Natural killer cell (primary cell): ENCODE results near the gene ZNF418. TPM values are rescaled to one million over a fixed set of nuclear protein-coding genes. Genes with fewer than 3 reads are reported as not detected.
"Not testable (repeated sequence)": the region's sequence is repeated elsewhere in the genome, so short reads cannot be mapped to it uniquely, and the experiment has no call there.

Experiments used
- ATAC-seq, 3 donors: fragments of 150-1000 bp in 2 of 3; fragments of 200-7000 bp in 1 of 3; cut with Tn5 transposase; 1 replicate in 1 of 3; 2 replicates in 2 of 3; pipeline ENCODE4 v1.10.0; 2021; ENCODE audit warnings: mild to moderate bottlenecking in 2 of 3, moderate library complexity in 2 of 3
- DNase-seq, 2 donors: peaks; one replicate each; pipeline versions ENCODE4 v3.0.0 to v3.0.0-alpha.2; 2013 to 2021; ENCODE audit warnings: mixed read lengths in 1 of 2
- H3K27ac ChIP-seq: one replicate; pipeline ENCODE4 v1.5.1; 2013; ENCODE audit warnings: mild to moderate bottlenecking, low read length
- H3K27me3 ChIP-seq: one replicate; pipeline ENCODE4 v1.6.1; 2013; ENCODE audit warnings: low read length; ENCODE audit not compliant: control insufficient read depth, insufficient read depth
- H3K36me3 ChIP-seq: one replicate; pipeline ENCODE4 v1.6.1; 2013; ENCODE audit warnings: low read length; ENCODE audit not compliant: control insufficient read depth, insufficient read depth
- H3K4me1 ChIP-seq: one replicate; pipeline ENCODE4 v1.6.1; 2013; ENCODE audit warnings: low read length; ENCODE audit not compliant: control insufficient read depth, insufficient read depth
- H3K4me3 ChIP-seq: one replicate; pipeline ENCODE4 v1.5.1; 2013; ENCODE audit warnings: low read length
- H3K9me3 ChIP-seq: one replicate; pipeline ENCODE4 v1.6.1; 2013; ENCODE audit warnings: low read length; ENCODE audit not compliant: control insufficient read depth, insufficient read depth
- H3K27ac Mint-ChIP-seq, 2 donors: one replicate each; pipeline ENCODE4 v1.8.0; 2022; ENCODE audit warnings: mild to moderate bottlenecking in 2 of 2, mixed read lengths in 2 of 2, moderate library complexity in 1 of 2
- H3K27me3 Mint-ChIP-seq, 2 donors: one replicate each; pipeline ENCODE4 v1.8.0; 2022; ENCODE audit warnings: low read depth in 2 of 2, mixed read lengths in 2 of 2
- H3K36me3 Mint-ChIP-seq: one replicate; pipeline ENCODE4 v1.8.0; 2022; ENCODE audit warnings: mixed read lengths
- H3K4me1 Mint-ChIP-seq, 2 donors: one replicate each; pipeline ENCODE4 v1.8.0; 2022; ENCODE audit warnings: mixed read lengths in 2 of 2
- H3K4me3 Mint-ChIP-seq: one replicate; pipeline ENCODE4 v1.8.0; 2022; ENCODE audit warnings: mild to moderate bottlenecking, moderate library complexity, mixed read lengths
- H3K9me3 Mint-ChIP-seq, 2 donors: one replicate each; pipeline ENCODE4 v1.8.0; 2022; ENCODE audit warnings: mixed read lengths in 2 of 2
- WGBS: methylation state at CpG from one replicate; pipeline ENCODE4 v1.1.7; 2013; ENCODE audit warnings: missing lambda C conversion rate; ENCODE audit not compliant: insufficient coverage; 5-methylcytosine and 5-hydroxymethylcytosine counted together
- intact Hi-C: fragments of 100-400 bp; cut with micrococcal nuclease; formaldehyde crosslinking; loops from one replicate; pipeline ENCODE4 v1.14.2; 2022
- total RNA-seq, 4 donors: library from RNA; stranded (reverse); fragments of 120-200 nt in 1 of 4; gene quantifications; one replicate each; pipeline versions ENCODE4 v1.2.3 to v1.2.4, GENCODE V29; 2013 to 2022
- TF ChIP-seq, protein P1 (sequence below): fragments of 200-600 bp; IDR thresholded peaks from one replicate; pipeline ENCODE4 v1.8.0; 2022; ENCODE audit warnings: antibody characterized with exemption

ZNF418 gene
- total RNA-seq, 3 donors from 2014 or later (not counting 1 experiment from before 2014, with no cell fraction given) = 4.3 to 13.3 (median 6.2) TPM

DNA sequence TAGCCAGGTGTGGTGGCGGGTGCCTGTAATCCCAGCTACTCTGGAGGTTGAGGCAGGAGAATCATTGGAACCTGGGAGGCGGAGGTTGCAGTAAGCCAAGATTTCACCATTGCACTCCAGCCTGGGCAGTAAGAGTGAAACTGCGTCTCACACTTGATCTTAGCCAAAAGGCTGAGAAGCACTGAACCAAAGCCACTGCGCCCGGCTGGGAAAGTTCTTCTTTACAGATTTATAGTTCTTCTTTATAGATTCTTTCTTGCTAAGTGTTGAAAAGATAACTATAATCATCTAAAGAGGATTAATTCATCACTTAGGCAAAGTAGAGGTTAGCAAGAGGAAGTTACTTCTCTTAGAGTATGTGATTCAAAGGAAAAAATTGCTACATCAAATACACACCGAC lies 29.9 kb downstream of the ZNF418 start:
- H3K27ac Mint-ChIP-seq = no peak overlapping the region
- peaks cover 2% of the 10 kb centered on the region for H3K36me3 ChIP-seq
- H3K27ac ChIP-seq = no peak overlapping the region
- no peaks in the 10 kb centered on the region for H3K27me3 Mint-ChIP-seq
- ATAC-seq (no peak), DNase-seq (no peak)
- H3K27me3 ChIP-seq = no peaks in the 10 kb centered on the region
- intact Hi-C loops = no loop called here
- no peak overlapping the region for H3K4me3 Mint-ChIP-seq
- no peaks in the 10 kb centered on the region for H3K36me3 Mint-ChIP-seq
- TF ChIP-seq, protein P1, sequence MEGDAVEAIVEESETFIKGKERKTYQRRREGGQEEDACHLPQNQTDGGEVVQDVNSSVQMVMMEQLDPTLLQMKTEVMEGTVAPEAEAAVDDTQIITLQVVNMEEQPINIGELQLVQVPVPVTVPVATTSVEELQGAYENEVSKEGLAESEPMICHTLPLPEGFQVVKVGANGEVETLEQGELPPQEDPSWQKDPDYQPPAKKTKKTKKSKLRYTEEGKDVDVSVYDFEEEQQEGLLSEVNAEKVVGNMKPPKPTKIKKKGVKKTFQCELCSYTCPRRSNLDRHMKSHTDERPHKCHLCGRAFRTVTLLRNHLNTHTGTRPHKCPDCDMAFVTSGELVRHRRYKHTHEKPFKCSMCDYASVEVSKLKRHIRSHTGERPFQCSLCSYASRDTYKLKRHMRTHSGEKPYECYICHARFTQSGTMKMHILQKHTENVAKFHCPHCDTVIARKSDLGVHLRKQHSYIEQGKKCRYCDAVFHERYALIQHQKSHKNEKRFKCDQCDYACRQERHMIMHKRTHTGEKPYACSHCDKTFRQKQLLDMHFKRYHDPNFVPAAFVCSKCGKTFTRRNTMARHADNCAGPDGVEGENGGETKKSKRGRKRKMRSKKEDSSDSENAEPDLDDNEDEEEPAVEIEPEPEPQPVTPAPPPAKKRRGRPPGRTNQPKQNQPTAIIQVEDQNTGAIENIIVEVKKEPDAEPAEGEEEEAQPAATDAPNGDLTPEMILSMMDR = no peak
- H3K9me3 Mint-ChIP-seq = no peaks in the 10 kb centered on the region
- peaks cover 5 to 6% of the 10 kb centered on the region in 2 donors for H3K4me1 Mint-ChIP-seq
- H3K4me1 ChIP-seq = no peaks in the 10 kb centered on the region
- peaks cover 5% of the 10 kb centered on the region for H3K9me3 ChIP-seq
- 90% methylated on average over 3 of the region's 6 CpGs for WGBS
- H3K4me3 ChIP-seq = no peak overlapping the region

DNA sequence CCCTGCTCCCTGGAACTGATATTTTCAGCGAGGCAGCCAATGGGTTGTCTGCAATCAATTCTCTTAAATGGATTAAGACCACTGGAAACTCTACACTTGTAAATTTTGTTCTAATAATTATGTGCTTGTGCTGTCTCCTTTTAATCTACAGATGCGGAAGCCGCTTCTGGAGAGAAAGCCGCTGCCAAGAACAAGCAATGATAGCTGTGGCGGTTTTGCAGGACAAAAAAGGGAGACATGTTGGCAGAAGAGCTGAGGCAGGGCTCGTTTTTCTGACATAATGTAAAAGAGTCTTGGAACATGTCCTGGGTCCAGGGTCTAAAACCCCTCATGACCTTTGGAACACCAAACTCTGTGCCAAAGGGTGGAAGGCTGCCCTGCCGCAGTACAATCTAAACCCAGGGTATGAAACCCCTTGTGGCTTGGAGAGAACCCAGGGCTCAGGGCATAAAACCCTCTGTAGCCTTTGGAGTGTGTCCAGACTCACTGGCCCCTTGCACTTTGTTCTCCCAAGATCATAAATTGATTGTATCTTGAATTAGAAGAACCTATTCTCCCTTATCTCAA lies 31.5 kb downstream of the ZNF418 start:
- Mint-ChIP-seq H3K4me3 (no peak overlapping the region), H3K36me3 (no peaks in the 10 kb centered on the region), H3K27ac (no peak overlapping the region), H3K9me3 (no peaks in the 10 kb centered on the region), H3K4me1 (peaks cover 5 to 6% of the 10 kb centered on the region in 2 donors), H3K27me3 (no peaks in the 10 kb centered on the region)
- H3K4me3 ChIP-seq = no peak overlapping the region
- ATAC-seq = no peak
- H3K4me1 ChIP-seq = no peaks in the 10 kb centered on the region
- H3K27ac ChIP-seq = no peak overlapping the region
- H3K9me3 ChIP-seq = peaks cover 5% of the 10 kb centered on the region
- WGBS = 78% methylated on average over 7 of the region's 7 CpGs
- intact Hi-C loops = no loop called here
- H3K36me3 ChIP-seq = no peaks in the 10 kb centered on the region
- no peaks in the 10 kb centered on the region for H3K27me3 ChIP-seq
- TF ChIP-seq, protein P1 = no peak
- no peak for DNase-seq

DNA sequence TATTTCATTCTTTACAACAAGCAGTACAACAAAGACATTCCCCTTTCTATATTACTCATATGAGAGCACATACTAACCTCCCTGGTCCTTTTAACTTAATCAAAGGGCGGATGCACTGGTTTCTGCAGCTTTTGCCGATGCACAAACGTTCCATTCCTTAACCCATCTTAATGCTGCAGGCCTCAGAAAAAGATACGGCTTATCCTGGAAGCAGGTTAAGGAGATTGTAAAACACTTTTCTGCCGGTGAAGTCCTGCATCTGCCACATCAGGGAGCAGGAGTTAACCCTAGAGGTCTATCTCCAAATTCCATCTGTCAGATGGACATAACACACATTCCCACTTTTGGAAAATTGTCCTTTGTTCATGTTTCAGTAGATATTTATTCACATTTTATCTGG lies 34.9 kb downstream of the ZNF418 start:
- no peaks in the 10 kb centered on the region for H3K4me1 ChIP-seq
- 90% methylated on average over 5 of the region's 5 CpGs for WGBS
- peaks cover 2% of the 10 kb centered on the region for H3K9me3 ChIP-seq
- no peaks in the 10 kb centered on the region for H3K36me3 ChIP-seq
- TF ChIP-seq, protein P1 = no peak
- H3K27me3 ChIP-seq = no peaks in the 10 kb centered on the region
- H3K27me3 Mint-ChIP-seq = no peaks in the 10 kb centered on the region
- DNase-seq (no peak), ATAC-seq (no peak)
- H3K4me1 Mint-ChIP-seq = peaks cover 5 to 6% of the 10 kb centered on the region in 2 donors
- no peak overlapping the region for H3K4me3 Mint-ChIP-seq
- no peak overlapping the region for H3K27ac ChIP-seq
- H3K4me3 ChIP-seq = no peak overlapping the region
- no peak overlapping the region for H3K27ac Mint-ChIP-seq
- no peaks in the 10 kb centered on the region for H3K36me3 Mint-ChIP-seq
- H3K9me3 Mint-ChIP-seq = no peaks in the 10 kb centered on the region
- intact Hi-C loops = no loop called here

GRCh38 chr19:57890706-57891105 lies 44.5 kb downstream of the ZNF418 start:
- ATAC-seq, H3K27me3 ChIP-seq, intact Hi-C loops, DNase-seq, H3K27ac Mint-ChIP-seq, H3K4me3 Mint-ChIP-seq, H3K9me3 Mint-ChIP-seq, H3K36me3 ChIP-seq, H3K9me3 ChIP-seq, H3K4me3 ChIP-seq, H3K27me3 Mint-ChIP-seq, H3K27ac ChIP-seq: not testable (repeated sequence)
- whole genome bisulfite sequencing = 84% methylated on average over 3 of the region's 3 CpGs
- H3K4me1 Mint-ChIP-seq = peaks cover 22 to 28% of the 10 kb centered on the region in 2 donors
- peaks cover 11% of the 10 kb centered on the region for H3K36me3 Mint-ChIP-seq
- peaks cover 21% of the 10 kb centered on the region for H3K4me1 ChIP-seq
